HG03139 (cell line): ENCODE data around the gene BCLAF1.
"Not testable (repeated sequence)": the region's sequence is repeated elsewhere in the genome, so short reads cannot be mapped to it uniquely, and the experiment has no call there.

ENCODE experiments used
- ATAC-seq: cut with Tn5 transposase; IDR thresholded peaks from one replicate; pipeline ENCODE4 v1.9.1; 2021; ENCODE audit not compliant: unreplicated experiment

BCLAF1 gene

DNA sequence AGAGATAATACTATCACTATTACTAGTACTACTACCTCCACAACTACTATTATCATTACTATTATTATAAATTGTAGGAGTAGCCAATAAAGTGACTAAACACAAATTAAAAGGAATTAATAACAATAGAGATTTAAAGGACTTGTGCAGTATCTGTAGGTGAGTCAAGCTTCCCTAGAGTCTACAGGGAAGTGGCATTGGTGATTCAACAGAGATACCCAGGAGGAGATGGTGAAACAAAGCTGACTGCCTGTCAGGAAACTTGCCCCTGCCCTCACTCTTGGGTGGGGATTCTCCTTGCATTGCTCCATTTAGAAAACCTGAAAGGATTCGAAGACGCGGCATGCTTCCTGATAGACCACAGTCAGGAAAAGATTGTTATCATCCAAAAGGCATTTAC is 23.3 kb upstream of the BCLAF1 start:
- ATAC-seq, result no peak

DNA sequence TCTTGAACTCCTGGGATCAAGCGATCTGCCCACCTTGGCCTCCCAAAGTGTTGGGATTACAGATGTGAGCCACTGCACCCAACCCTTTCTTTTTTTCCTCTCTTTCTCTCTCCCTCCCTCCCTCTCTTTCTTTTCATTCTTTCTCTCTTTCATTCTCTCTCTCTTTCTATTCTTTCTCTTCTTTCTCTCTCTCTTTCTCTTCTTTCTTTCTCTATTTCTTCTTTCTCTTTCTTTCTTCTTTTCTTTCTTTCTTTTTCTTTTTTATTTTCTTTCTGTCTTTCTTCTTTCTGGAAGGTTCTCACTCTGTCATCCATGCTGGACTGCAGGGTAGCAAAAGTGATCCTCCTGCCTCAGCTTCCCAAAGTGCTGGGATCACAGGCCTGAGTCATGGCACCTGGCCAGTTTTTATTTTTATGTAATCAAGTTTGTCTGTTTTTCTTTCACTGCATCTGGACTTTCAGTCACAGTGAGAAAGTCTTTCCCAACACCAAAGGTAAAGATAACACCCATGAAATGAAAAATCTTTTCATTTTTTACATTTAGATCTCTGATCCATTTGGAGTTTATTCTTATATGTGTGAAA is 20.2 kb upstream of the BCLAF1 start:
- ATAC-seq, result no peak

DNA sequence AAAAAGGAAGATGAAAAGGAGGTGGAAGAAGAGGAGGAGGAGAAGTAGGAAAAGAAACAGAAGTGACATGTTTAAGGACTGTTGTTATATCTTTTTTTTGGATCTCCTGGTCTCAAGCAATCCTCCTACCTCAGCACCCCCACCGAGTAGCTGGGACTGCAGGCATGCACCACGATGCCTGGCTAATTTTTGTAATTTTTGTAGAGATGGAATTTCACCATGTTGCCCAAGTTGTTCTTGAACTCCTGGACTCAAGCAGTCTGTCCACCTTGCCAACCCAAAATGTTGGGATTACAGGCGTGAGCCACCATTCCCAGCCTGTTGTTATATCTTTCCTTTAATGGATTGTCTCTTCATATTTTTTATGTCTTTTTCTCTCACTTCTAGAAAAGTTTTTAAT is 19.5 kb upstream of the BCLAF1 start:
- ATAC-seq, result no peak

DNA sequence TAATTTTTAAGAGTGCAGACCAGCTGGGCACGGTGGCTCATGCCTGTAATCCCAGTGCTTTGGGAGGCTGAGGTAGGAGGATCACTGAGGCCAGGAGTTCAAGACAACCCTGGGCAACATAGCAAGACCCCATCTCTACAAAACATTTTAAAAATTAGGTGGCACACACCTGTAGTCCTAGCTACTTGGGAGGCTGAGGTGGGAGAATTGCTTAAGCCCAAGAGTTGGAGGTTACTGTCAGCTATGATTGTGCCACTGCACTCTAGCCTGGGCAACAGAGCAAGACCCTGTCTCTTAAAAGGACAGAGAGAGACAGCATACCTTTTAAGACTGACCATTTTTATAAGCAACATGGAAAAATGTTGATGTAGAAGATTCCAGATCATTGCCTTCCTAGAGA is 18.8 kb upstream of the BCLAF1 start:
- not testable (repeated sequence) for ATAC-seq

DNA sequence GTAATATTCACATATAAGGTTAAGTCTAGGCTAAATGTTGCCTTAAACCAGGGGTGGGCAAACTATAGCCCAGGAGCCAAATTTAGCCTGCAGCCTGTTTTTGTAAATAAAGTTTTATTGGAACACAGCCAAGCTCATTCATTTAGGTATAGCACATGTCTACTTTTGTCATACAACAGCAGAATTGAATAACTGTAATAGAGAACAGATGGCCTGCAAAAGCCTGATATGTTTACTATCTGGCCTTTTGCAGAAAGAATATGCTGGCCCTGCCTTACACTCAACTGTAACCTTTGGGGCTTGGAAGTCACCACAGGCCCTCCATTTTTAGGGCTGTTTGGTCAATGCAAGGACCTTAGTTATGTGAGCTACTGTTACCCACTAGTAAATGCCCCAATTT is 17.7 kb upstream of the BCLAF1 start:
- ATAC-seq, result no peak

DNA sequence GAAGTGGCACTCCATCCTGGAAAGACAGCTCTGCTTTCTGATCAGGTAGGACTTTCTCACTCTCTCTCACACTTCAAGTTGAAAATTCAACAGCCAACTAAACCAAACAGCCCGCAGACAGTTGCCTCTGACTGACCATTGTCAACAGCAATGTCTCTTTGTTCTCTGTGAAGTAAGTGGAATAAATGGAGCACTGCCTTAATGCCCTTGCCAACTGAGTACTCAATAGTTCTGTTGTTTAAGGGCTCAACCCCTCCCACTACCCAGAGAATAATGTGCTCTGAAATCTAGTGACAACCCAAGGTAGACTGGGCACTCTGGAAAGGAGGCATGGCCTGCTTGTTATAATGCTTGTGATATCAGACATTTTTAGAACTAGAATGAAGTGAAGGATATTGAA is 16.8 kb upstream of the BCLAF1 start:
- ATAC-seq, result no peak

DNA sequence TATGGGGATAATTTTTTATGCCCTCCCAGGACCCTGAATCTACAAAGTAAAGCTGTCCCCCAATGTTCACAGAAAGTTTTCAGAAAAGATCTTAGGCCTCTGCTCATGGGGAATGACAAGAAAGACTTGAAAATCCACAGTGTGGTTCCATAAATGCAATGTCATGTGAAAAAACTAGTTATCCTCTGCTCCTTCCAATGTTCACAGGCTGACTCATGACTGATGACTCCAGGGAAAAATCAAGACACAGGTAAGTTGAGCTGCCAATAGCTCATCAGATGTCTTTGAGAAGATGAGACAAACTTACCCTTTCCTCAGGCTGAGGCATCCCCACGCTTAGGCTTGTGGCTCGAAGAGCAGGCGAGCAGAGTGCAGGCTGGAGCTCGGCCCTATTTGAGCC is 14.8 kb upstream of the BCLAF1 start:
- no peak for ATAC-seq

DNA sequence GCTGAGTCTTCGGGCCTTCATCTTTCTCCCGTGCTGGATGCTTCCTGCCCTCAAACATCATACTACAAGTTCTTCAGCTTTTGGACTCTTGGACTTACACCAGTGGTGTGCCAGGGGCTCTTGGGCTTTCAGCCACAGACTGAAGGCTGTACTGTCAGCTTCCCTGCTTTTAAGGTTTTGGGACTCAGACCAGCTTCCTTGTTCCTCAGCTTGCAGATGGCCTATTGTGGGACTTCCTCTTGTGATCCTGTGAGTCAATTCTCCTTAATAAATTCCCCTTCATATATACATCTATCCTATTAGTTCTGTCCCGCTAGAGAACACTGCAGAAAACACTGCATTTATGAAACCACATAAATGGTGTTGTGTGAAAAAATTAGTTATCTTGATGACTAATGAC is 13.9 kb upstream of the BCLAF1 start:
- no peak for ATAC-seq

DNA sequence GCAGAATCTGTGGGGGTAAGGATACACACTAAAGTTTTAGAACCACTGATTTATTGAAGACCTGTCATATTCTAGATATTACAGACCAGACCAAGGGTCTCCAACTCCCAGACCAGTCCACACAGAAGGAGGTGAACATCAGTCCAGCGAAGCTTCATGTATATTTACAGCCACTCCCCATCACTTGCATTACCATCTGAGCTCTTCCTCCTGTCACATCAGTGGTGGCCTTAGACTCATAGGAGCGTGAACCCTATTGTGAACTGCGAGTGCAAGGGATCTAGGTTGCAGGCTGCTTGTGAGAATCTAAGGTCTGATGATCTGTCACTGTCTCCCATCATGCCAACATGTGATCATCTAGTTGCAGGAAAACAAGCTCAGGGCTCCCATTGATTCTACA is 5.0 kb upstream of the BCLAF1 start:
- ATAC-seq, result no peak

DNA sequence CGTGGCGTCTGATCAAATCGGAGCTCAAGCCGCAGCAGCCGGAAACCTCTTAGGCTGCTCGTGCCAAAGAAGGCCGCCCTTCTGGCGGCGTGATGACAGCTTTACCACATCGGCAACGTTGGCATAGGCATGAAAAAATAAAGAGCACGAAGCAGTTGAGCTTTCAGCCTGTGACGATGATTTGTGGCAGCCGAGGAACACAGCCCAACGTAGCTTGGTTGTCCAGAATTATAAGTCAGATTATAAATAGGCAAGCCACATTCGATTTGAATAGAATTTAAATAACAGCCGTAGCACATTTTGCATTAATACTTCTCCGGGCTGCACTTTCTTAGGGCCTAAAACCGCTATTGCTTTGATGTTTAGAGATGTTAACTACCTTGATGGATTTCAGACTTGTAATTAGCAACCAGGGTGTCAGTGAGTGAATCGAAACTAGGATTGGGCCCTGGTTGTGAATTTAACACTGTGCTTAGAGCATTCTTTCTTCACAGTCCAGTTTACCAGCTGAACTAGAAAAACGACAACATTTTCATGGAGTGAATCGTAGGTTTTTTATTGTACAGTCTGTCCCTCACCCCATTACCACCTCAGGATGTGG is 864 bp upstream of the BCLAF1 start:
- peak; percentile 23 for ATAC-seq

DNA sequence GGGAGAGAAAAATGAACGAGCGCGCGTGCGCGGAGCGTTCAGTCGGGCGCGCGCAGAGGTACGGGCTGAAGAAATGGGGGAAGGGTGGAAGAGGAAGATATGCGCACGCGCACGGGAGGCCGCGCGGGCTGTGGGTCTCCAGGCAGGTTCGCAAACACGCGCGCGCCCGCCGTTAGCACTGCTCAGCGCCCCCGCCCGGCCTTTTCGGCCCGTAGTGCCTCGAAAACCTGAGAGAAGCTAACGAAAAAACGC is 393 bp downstream of the BCLAF1 start:
- ATAC-seq, result peak; percentile 37

DNA sequence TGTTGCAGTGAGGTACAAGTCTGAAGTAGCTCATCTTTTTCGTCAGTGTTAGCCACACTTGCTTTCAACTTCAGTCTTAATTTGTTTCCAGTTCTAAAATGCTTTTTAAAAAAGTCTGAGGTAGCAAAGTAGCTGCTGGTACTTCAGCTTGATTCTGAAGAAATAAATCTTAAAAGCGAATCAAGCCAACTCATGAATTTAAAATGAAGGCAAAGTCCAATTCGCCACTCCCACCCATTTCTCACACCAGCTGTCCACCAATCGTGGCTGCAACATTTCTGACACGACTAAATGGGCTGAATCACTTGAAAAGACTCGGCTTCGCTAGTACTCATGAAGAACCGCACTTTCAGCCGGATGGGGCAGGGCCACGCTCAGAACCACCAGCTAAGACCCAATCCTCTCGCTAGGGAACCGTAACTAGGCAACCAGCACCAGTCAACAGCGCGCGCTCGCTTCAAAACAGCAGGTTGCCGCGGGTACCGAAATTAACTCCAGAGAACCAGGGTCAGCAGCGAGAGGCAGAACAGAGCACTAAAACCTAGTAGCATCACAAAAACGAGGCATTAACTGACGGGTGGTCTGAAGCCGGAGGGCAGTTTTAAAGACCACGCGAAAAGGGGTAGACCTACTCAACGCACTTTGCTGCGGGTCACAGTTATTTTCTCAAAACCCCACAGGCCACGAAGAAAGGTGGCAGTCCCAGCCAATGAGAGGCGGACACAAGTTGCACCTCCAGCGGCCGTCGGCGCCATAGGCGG is 900 bp downstream of the BCLAF1 start:
- ATAC-seq, result peak; percentile 32

DNA sequence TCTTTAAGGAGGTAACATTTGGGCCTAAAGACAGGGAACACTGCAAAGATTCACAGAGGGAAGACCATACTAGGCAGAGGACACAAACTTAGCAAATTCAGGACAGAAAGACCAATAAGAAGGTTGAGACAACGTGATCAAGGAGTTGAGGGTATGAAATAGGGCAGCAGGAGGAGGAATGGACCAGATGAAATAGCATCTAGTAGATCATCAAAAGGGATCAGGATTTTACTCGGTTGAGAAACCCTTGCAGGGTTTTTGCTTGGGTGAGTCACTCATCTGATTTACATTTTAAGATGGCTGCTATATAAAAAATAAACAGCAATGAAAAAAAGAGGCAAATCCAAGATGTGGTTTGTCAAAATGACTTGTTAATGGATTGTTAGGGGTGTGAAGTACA is 4.7 kb downstream of the BCLAF1 start:
- no peak for ATAC-seq

DNA sequence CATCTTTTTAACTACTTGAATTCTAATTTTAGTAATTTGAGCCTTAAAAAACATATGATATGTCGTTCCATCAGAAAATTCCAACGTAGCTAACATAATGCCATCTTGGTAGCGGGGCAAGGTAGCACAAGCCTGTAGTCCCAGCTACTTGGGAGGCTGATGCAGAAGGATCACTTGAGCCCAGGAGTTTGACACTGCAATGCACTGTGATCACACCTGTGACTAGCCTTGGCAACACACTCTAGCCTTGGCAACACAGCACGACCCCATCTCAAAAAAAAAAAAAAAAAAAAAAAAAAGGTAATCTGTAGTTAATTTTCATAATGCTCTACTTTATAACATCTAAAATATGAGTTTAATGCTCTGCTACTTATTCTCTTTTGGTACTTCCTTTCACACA is 6.7 kb downstream of the BCLAF1 start:
- ATAC-seq, result no peak

DNA sequence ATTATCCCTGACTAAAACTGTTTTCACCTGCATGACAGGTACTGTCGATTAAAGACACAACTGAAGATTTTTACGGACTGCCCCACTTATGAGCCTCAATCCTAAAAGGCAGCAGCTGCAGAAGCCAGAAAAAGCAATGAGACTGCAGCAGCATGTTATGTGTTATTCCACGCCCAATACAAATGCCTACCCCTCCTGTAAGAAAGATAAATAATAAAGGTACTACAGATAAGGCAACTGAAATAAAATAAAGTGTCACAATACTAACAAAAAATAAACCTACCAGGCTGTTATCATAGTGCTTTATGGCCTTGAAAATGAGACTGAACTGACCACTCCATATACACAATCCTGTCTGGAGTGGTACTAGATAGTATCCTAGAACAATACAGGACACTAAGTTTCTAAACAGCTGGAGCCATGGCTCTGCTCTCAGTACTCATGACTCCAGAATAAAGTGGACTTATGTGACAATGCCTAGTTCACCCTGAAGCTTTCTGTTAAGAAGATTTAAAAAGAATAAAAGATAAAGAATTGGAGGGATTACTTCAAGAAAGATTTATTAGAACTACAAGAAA is 9.5 kb downstream of the BCLAF1 start:
- no peak for ATAC-seq

DNA sequence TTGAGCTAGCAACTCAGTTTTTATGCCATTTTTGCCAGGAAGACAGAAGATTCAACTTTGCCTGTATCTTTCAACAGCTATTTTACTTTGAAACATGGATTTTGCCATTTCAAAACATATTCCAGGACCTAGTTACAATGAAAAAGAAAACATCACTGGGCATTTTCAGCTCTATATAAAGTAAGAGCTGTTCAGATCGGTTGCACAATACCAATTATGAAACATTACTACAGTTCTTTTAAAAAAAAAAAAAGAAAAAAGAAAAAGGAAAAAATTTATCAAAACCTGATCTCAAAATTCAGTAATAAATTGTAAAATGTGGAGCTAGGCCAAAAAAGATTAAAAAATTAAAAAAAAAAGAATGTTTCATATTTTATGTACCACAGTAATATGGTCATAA is 15.6 kb downstream of the BCLAF1 start:
- ATAC-seq, result no peak

DNA sequence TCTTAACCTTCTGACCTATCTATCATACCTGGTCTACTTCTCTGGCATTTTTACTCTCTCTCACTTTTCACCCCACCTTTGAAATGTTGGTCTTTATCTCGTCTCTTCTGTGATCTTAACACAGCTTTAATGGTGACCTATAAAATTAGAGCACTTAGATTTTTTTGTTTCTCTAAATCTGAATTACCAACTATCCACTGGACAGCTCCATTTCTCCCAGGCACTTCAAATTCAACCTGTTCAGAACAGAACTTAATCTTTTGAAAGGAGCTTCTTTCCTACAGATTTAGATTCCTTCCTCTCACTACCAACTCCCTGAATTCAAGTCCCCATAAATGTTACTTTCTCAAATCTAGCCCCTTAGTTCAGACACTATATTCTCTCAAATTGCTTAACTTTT is 24.5 kb downstream of the BCLAF1 start:
- no peak for ATAC-seq

DNA sequence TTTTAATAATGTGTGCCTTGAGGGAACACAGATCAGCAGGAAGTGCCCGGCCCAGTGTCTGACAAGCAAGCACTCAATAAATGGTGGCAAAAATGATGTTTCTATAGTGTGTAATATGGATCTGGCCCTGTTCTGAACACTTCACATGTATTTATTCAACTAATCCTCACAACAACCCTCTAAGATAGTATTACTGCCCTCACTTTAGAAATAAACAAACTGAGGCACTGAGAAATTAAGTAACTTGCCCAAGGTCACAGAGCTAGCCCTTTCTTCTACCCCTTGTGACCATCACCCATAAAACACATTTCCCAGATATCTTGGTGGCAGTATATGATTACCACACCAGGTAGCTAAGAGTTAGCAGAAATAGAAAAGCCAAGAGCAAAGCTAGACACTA is 26.7 kb downstream of the BCLAF1 start:
- ATAC-seq, result no peak

DNA sequence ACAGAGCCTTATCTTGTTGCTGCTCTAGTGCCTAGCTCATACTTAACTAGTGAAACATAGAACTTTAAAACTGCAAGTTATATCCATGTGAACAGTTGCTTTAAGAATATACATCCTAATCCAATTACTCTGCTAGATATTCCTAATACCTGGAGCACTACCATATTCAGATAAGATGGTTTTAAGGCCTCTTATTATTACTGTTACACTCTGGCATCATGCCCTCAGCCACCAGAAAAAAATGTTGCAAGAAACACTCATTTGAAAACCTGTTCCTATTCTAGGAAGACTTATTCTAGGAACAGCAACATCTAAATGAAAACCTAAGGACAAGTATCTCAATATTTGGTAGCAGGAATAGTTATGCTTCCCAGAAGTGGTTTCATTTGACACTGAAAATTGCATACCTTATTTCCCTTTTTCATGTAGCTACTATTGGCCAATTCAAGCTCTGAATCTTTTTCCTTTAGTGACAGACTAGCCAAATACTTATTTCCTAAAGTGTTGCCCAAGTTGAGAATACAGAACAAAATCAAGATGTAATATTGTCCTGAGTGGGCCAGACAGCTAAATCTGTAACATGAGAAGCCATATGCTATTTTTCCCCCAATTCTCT is 34.7 kb downstream of the BCLAF1 start:
- ATAC-seq, result no peak

DNA sequence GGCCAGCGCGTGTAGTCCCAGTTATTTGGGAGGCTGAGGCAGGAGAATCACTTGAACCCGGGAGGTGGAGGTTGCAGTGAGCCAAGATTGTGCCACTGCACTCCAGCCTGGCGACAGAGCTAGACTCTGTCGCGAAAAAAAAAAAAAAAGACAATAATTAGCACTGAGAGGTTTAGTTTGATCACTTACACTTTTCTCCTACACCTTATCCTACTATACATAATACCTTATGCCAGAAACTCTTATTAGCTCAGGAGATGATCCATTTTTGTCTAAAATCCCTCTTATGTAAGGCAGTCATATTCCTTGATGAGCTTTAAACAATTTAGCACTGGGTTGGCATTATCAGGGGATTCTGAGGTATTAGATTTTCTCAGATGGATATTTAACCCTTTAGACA is 35.9 kb downstream of the BCLAF1 start:
- no peak for ATAC-seq

DNA sequence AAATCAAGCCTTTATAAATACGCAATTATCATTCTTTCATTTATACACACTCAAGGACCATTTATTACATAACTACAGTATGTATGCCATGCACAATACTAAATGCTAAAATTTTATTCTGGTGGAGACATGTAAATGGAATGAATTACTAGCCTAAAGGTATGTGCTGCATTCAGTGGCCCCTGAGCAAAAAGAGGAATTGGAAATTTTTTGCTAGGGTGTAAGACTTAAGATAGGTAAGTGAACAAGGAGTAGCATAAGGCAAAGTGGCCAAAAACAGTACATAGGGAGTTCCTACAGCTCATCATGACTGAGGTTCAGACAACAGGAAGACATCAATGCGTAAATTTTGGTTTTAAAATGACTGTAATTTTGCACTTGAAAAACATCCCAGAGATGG is 37.2 kb downstream of the BCLAF1 start:
- ATAC-seq, result no peak

DNA sequence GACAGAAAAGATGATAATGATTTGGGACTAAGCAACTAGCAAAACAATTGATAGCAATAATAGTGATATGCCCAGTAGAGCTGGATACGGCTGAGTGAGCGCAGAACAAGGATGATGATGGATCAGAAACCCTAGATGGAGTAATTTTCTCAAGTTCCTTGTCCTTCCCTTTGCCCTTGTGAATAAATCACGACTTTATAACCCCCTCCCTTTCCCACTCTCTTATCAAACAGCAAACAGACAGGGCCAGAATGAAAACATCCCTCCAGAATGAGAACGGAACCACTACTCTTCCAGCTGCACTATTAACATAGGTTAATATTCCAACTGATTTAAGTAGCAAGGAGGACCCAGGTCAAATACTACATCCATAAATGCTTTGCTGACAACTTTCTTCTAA is 38.3 kb downstream of the BCLAF1 start:
- ATAC-seq, result no peak
